Measurements from ENCODE around the gene RIPOR3. TPM values are rescaled to one million over a fixed set of nuclear protein-coding genes. Genes with fewer than 3 reads are reported as not detected.

RIPOR3 gene
- total RNA-seq, 2 experiments from 2014 or later, result not detected

DNA sequence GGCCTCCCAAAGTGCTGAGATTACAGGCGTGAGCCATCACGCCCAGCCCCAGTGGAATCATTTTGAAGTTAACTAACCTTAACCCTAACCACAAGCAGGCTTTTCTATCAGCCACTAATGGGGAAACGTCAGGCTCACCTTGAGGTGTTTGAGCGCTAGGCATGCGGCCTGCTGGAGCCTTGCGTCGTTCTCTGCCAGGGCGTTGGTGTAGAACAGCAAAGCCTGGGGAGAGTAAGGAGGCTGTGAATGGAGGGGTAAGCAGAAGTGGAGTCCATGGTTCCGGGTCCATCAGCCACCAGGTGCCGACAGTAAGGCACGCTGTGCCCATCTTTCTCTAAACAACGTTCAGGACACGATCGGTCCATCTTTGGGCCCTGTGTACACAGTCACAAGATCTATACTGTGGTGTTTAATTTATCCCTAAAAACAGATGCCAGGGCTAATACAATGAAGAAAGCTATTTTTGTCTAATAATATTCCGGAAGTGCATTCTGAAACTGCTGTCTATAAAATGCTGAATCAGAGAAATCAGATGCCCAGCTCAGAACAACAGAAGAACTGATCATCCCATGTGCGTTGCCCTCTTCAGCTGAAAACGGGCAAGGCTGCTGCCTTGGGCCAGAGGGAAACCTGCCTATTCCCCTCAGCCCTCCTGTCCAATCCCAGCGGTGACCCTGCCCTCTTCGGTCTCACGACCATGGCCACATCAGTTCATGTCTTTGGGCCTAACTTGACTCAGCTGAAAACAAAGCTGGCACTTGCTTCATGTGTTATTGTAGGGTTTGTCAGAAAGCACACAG is 101.6 kb downstream of the RIPOR3 start:
- H3K4me3 Mint-ChIP-seq, result no peak overlapping the region

DNA sequence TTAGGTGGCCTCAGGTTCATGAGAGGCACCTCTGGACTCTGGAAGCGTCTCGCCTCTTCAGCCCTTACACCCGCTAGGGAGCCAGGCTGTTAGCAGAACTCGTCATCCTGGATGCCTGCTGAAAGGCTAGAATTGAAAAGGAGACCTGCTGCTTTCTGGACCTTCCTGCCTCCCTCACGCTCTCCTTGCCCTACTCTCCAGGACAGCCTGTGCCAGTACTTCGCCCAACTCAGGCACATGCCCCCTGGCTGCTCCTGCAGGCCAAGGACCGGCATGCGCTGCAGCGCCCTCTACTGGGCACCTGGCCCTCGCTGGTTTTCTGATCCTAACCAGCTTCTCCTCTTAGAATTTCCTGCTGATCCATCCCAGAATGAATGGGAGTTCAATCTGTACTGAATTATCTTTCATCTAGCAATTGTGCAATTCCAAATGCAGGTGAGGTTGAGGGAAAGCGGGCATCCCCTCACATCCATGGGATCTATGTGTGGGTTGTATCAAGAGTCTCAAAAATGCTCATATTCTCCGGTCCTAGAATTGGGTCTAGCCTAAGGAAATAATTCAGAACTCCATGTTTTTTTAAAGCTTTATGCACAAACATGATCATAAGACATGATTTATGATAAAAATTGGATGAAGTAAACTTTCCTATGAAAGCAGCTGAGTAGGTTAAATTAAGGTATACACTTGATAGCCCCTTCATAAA is 103.2 kb downstream of the RIPOR3 start:
- H3K4me1 Mint-ChIP-seq (ENCODE audit: low read depth), result no peaks in the 10 kb centered on the region
- H3K36me3 Mint-ChIP-seq (ENCODE audit: low read depth), result peaks cover 15% of the 10 kb centered on the region
- no peak overlapping the region for H3K4me3 Mint-ChIP-seq

More for the DNA sequence above, 101.6 kb downstream of the RIPOR3 start:
- no peak for DNase-seq
- no peaks in the 10 kb centered on the region for H3K9me3 Mint-ChIP-seq
- intact Hi-C loops (cut with micrococcal nuclease), result loop anchor here (2.0 kb wide), 1 partner anchor 159 kb away; no protein-coding TSS in a partner anchor
- H3K4me1 Mint-ChIP-seq (ENCODE audit: low read depth), result no peaks in the 10 kb centered on the region
- H3K36me3 Mint-ChIP-seq (ENCODE audit: low read depth), result peaks cover 11% of the 10 kb centered on the region
- H3K27ac Mint-ChIP-seq, result peak overlapping the region; percentile 24
- no peaks in the 10 kb centered on the region for H3K27me3 Mint-ChIP-seq (ENCODE audit: low read depth)
- CTCF ChIA-PET, result interaction anchor here (0.6 to 2.1 kb wide), 9 partner anchors 10 to 339 kb away, joined by 3 to 8 read pairs (median 3); no protein-coding TSS in a partner anchor

GRCh38 chr20:50587291-50587961 is 103.9 kb downstream of the RIPOR3 start:
- CTCF ChIA-PET, result interaction anchor here (0.6 to 2.1 kb wide), 17 partner anchors 9 to 171 kb away, joined by 3 to 10 read pairs (median 4); no protein-coding TSS in a partner anchor

More for the DNA sequence above, 103.2 kb downstream of the RIPOR3 start:
- Mint-ChIP-seq H3K9me3 (no peaks in the 10 kb centered on the region), H3K27ac (peak overlapping the region; percentile 65), H3K27me3 (ENCODE audit: low read depth) (no peaks in the 10 kb centered on the region)
- intact Hi-C loops (cut with micrococcal nuclease), result loop anchor here (1.0 to 2.0 kb wide), 2 partner anchors 110 to 161 kb away; no protein-coding TSS in a partner anchor
- peak; percentile 88 for DNase-seq
- CTCF ChIA-PET, result interaction anchor here (0.6 to 2.1 kb wide), 29 partner anchors 9 to 546 kb away, joined by 3 to 11 read pairs (median 4); no protein-coding TSS in a partner anchor

DNA sequence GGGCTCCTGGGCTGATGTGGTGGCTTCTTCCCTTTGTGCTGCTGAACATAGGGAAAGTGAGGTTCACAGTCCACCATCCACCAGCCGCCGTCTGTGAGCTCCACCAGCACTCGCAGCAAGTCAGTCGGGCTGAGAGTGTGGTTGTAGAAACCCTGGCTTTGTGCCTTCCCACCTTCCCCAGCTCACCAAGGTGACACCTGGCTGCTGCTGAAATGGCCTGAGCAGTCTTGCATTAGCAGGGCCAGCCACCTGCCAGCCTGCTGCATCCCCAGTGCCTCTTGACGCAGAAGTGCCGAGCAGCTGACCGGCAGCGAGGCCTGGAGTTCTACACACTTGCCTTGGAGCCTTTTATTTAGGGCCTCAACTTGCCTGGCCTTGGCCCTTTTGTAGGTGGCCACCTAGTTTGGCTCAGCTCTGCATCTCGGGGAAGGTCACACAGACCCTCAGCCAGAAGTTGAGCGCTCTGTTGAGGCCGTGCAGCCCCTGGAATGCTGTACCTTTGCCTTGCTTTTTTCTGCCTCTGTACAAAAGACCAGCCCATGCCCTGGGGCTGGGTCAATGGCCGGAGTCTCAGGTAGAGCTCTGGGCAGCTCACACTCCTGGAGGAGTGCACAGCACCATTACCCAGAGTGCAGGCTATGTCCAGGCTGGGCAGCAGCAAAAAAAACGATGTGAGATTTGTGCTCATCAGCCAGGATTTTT is 104.7 kb downstream of the RIPOR3 start:
- H3K4me3 Mint-ChIP-seq, result no peak overlapping the region
- H3K36me3 Mint-ChIP-seq (ENCODE audit: low read depth), result peaks cover 18% of the 10 kb centered on the region
- intact Hi-C loops (cut with micrococcal nuclease), result no loop called here
- H3K4me1 Mint-ChIP-seq (ENCODE audit: low read depth), result no peaks in the 10 kb centered on the region
- CTCF ChIA-PET, result interaction anchor here (0.6 to 2.0 kb wide), 8 partner anchors 13 to 170 kb away, joined by 3 to 6 read pairs (median 4); no protein-coding TSS in a partner anchor
- no peaks in the 10 kb centered on the region for H3K27me3 Mint-ChIP-seq (ENCODE audit: low read depth)
- no peak for DNase-seq
- peak overlapping the region; percentile 50 for H3K27ac Mint-ChIP-seq
- H3K9me3 Mint-ChIP-seq, result no peaks in the 10 kb centered on the region

More at GRCh38 chr20:50587291-50587961, 103.9 kb downstream of the RIPOR3 start:
- Mint-ChIP-seq H3K27me3 (ENCODE audit: low read depth) (no peaks in the 10 kb centered on the region), H3K27ac (peak overlapping the region; percentile 50), H3K36me3 (ENCODE audit: low read depth) (peaks cover 17% of the 10 kb centered on the region), H3K4me3 (no peak overlapping the region), H3K9me3 (no peaks in the 10 kb centered on the region), H3K4me1 (ENCODE audit: low read depth) (no peaks in the 10 kb centered on the region)
- no peak for DNase-seq
- intact Hi-C loops (cut with micrococcal nuclease), result no loop called here

GRCh38 chr20:50585678-50586077 is 105.7 kb downstream of the RIPOR3 start:
- Mint-ChIP-seq H3K4me1 (ENCODE audit: low read depth) (no peaks in the 10 kb centered on the region), H3K36me3 (ENCODE audit: low read depth) (peaks cover 25% of the 10 kb centered on the region), H3K4me3 (no peak overlapping the region), H3K9me3 (no peaks in the 10 kb centered on the region), H3K27ac (peak overlapping the region; percentile 9), H3K27me3 (ENCODE audit: low read depth) (no peaks in the 10 kb centered on the region)
- intact Hi-C loops (cut with micrococcal nuclease), result no loop called here
- CTCF ChIA-PET, result interaction anchor here (0.6 to 2.0 kb wide), 5 partner anchors 10 to 971 kb away, joined by 3 to 8 read pairs (median 4); no protein-coding TSS in a partner anchor
- no peak for DNase-seq

DNA sequence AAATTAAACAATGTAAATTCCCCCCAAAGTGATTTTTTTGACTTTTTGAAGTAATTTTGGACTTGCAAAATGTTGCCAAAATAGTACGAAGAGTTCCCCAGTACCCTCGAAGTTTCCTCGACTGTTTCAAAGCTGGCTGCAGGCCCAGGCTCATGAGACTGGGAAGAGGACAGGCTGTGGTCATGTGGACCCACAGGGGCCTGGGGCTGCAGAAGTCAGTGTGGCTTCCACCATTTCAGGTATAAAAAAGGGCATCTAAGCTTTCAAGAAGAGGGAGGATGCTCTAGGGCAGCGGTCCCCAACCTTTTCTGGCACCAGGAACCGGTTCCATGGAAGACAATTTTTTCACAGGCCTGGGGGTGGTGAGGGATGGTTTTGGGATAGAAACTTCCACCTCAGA is 106.1 kb downstream of the RIPOR3 start:
- H3K27ac Mint-ChIP-seq, result no peak overlapping the region
- H3K36me3 Mint-ChIP-seq (ENCODE audit: low read depth), result peaks cover 30% of the 10 kb centered on the region
- H3K9me3 Mint-ChIP-seq, result no peaks in the 10 kb centered on the region
- H3K27me3 Mint-ChIP-seq (ENCODE audit: low read depth), result no peaks in the 10 kb centered on the region
- no peak for DNase-seq
- CTCF ChIA-PET, result interaction anchor here (0.5 to 2.0 kb wide), 5 partner anchors 10 to 123 kb away, joined by 3 to 8 read pairs (median 4); no protein-coding TSS in a partner anchor
- intact Hi-C loops (cut with micrococcal nuclease), result no loop called here
- H3K4me3 Mint-ChIP-seq, result no peak overlapping the region
- H3K4me1 Mint-ChIP-seq (ENCODE audit: low read depth), result no peaks in the 10 kb centered on the region

DNA sequence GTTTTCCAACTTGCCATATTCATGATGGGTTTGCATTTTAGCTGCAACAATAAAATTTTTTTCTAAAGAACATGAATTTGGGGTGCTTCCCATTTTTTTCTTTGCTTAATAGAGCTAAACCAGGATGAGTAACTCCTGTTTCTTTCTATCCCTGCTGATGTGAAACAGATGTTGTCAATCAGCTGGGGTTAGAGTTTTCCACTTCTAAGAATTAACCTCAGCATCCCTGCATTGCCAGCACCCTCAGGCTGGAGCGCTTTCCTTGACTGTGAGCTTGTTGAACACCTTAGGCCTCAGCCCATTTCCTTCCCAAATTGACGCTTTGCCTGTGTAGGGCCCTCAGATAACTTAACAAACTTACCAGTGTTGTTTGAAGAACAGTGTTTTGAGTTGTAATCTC is 106.7 kb downstream of the RIPOR3 start:
- H3K4me1 Mint-ChIP-seq (ENCODE audit: low read depth), result no peaks in the 10 kb centered on the region
- CTCF ChIA-PET, result interaction anchor here (0.5 to 2.0 kb wide), 8 partner anchors 9 to 165 kb away, joined by 3 to 8 read pairs (median 4); no protein-coding TSS in a partner anchor
- H3K36me3 Mint-ChIP-seq (ENCODE audit: low read depth), result peaks cover 34% of the 10 kb centered on the region
- no peaks in the 10 kb centered on the region for H3K27me3 Mint-ChIP-seq (ENCODE audit: low read depth)
- H3K27ac Mint-ChIP-seq, result peak overlapping the region; percentile 9
- H3K4me3 Mint-ChIP-seq, result no peak overlapping the region
- intact Hi-C loops (cut with micrococcal nuclease), result no loop called here
- DNase-seq, result no peak
- H3K9me3 Mint-ChIP-seq, result no peaks in the 10 kb centered on the region

GRCh38 chr20:50583442-50584150 is 107.7 kb downstream of the RIPOR3 start:
- Mint-ChIP-seq H3K9me3 (no peaks in the 10 kb centered on the region), H3K36me3 (ENCODE audit: low read depth) (peaks cover 42% of the 10 kb centered on the region), H3K4me1 (ENCODE audit: low read depth) (no peaks in the 10 kb centered on the region), H3K4me3 (no peak overlapping the region), H3K27me3 (ENCODE audit: low read depth) (no peaks in the 10 kb centered on the region), H3K27ac (no peak overlapping the region)
- CTCF ChIA-PET, result interaction anchor here (1.0 to 2.0 kb wide), 3 partner anchors 8 to 166 kb away, joined by 3 to 8 read pairs (median 5); no protein-coding TSS in a partner anchor
- no peak for DNase-seq
- intact Hi-C loops (cut with micrococcal nuclease), result no loop called here

GRCh38 chr20:50582591-50583234 is 108.6 kb downstream of the RIPOR3 start:
- Mint-ChIP-seq H3K27me3 (ENCODE audit: low read depth) (no peaks in the 10 kb centered on the region), H3K36me3 (ENCODE audit: low read depth) (peaks cover 43% of the 10 kb centered on the region), H3K27ac (no peak overlapping the region), H3K9me3 (no peaks in the 10 kb centered on the region), H3K4me1 (ENCODE audit: low read depth) (peaks cover 5% of the 10 kb centered on the region), H3K4me3 (no peak overlapping the region)
- CTCF ChIA-PET, result interaction anchor here (1.0 kb wide), 1 partner anchor 10 kb away, joined by 7 read pairs; no protein-coding TSS in a partner anchor
- no peak for DNase-seq
- intact Hi-C loops (cut with micrococcal nuclease), result no loop called here

DNA sequence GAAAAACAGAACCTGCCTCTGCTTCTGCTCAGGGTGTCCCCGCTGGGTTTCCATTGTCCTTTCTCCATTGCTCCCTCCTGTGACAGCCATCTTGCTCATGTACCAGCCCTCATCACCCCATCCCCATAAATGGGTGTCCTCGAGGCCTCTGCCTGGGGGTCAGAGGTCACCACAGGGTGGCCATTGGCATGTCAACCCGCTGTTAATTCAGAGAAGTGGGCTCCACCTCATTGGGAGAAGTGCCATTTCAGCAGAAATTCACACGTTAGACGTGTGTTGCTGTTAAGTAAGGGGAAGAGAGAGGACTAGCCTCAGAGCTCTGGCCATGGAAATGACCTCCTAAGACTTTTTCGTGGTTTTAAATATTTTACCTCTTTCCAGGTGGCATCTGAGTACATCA is 109.2 kb downstream of the RIPOR3 start:
- intact Hi-C loops (cut with micrococcal nuclease), result no loop called here
- Mint-ChIP-seq H3K36me3 (ENCODE audit: low read depth) (peaks cover 45% of the 10 kb centered on the region), H3K4me3 (no peak overlapping the region), H3K4me1 (ENCODE audit: low read depth) (peaks cover 7% of the 10 kb centered on the region), H3K27ac (no peak overlapping the region), H3K9me3 (no peaks in the 10 kb centered on the region), H3K27me3 (ENCODE audit: low read depth) (no peaks in the 10 kb centered on the region)
- DNase-seq, result no peak
- CTCF ChIA-PET, result interaction anchor here (1.0 kb wide), 1 partner anchor 10 kb away, joined by 7 read pairs; no protein-coding TSS in a partner anchor

All from activated naive CD4-positive, alpha-beta T cell treated with anti-CD3 and anti-CD28 coated beads for 36 hours (primary cell).